HUES48 (cell line): Measurements from ENCODE around the gene GABARAPL1.

Source experiments
- H3K27ac ChIP-seq: one replicate; pipeline ENCODE4 v1.7.0; 2013; ENCODE audit warnings: low read depth, low read length, inconsistent platforms
- H3K27me3 ChIP-seq: 2 replicates; pipeline ENCODE4 v1.6.1; 2013; ENCODE audit warnings: mild to moderate bottlenecking, low read length; ENCODE audit not compliant: control insufficient read depth, insufficient read depth
- H3K36me3 ChIP-seq: 2 replicates; pipeline ENCODE4 v1.6.1; 2013; ENCODE audit warnings: low read length; ENCODE audit not compliant: control insufficient read depth, insufficient read depth
- H3K4me1 ChIP-seq: 2 replicates; pipeline ENCODE4 v1.6.1; 2013; ENCODE audit warnings: mild to moderate bottlenecking, low read length; ENCODE audit not compliant: control insufficient read depth, insufficient read depth
- H3K4me3 ChIP-seq: 2 replicates; pipeline ENCODE4 v1.5.1; 2013; ENCODE audit warnings: mild to moderate bottlenecking, low read depth, low read length
- H3K9ac ChIP-seq: 2 replicates; pipeline ENCODE4 v1.6.1; 2013; ENCODE audit warnings: mild to moderate bottlenecking, low read depth, low read length, moderate library complexity
- H3K9me3 ChIP-seq: 2 replicates; pipeline ENCODE4 v1.6.1; 2013; ENCODE audit warnings: low read length; ENCODE audit not compliant: control insufficient read depth, insufficient read depth

The GABARAPL1 gene

DNA sequence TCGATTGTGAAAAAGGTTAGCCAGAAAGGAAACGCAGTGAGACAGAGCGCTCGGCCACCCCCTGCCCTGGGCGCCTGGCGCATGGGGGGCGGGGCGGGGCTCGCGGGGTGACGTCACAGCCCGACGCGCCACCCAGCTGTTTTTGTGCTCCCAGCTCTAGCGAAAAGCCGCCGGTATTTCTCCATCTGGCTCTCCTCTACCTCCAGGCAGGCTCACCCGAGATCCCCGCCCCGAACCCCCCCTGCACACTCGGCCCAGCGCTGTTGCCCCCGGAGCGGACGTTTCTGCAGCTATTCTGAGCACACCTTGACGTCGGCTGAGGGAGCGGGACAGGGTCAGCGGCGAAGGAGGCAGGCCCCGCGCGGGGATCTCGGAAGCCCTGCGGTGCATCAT lies at the start of gene GABARAPL1:
Gene GABARAPL1, plus strand, starts transcription at position 139 of the 393 bp plus-strand sequence. Its CDS starts 253 bp downstream, at position 392.
- Histone ChIP-seq H3K4me3 (peak within 1 kb of the TSS; percentile 77), H3K9me3 (no peaks in the 10 kb centered on the region), H3K9ac (peak within 1 kb of the TSS; percentile 90), H3K27me3 (no peaks in the 10 kb centered on the region), H3K27ac (peak within 1 kb of the TSS; percentile 99), H3K36me3 (peaks cover 9% of the 10 kb centered on the region), H3K4me1 (peaks cover 18% of the 10 kb centered on the region)

DNA sequence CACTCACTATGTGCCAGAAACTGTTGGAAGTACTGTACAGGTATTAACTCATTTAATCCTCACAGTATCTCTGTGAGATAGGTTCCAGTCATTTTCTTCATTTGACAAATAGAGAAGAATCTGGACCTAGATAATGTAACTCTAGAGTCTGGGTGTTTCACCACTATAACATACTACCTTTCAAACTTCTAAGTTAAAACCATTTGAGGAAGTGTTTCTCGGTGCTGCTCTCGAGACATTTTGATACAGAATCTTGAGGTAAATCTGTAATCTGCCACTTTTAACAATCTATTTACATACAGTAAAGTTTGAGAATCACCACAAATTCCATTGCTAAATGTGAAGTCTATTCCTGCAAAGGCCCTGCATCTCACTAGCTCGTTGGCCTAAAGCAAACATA lies 49.6 kb upstream of the GABARAPL1 start:
- Histone ChIP-seq H3K4me1 (no peaks in the 10 kb centered on the region), H3K27me3 (no peaks in the 10 kb centered on the region), H3K9ac (no peak overlapping the region), H3K9me3 (no peaks in the 10 kb centered on the region), H3K36me3 (no peaks in the 10 kb centered on the region), H3K27ac (no peak overlapping the region), H3K4me3 (no peak overlapping the region)

DNA sequence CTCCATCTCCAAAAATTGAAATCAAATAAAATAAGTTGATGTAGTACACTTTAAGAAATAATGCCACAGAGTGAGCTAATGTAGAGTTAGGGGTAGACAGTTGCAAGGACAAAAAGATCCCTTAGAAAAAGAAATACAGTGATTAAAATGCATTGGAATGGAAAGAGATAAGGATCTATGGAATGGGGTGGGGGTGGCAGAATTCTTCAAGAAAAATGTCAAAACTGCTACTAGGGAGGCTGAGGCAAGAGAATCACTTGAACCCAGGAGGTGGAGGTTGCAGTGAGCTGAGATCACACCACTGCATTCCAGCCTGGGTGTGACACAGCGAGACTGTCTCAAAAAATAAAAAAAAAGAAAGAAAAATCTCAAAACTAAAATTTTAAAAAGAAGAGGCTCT lies 47.3 kb upstream of the GABARAPL1 start:
- Histone ChIP-seq H3K27me3 (no peaks in the 10 kb centered on the region), H3K9ac (no peak overlapping the region), H3K27ac (no peak overlapping the region), H3K9me3 (no peaks in the 10 kb centered on the region), H3K36me3 (no peaks in the 10 kb centered on the region), H3K4me3 (no peak overlapping the region), H3K4me1 (no peaks in the 10 kb centered on the region)

GRCh38 chr12:10167599-10167998 lies 45.1 kb upstream of the GABARAPL1 start:
- no peaks in the 10 kb centered on the region for H3K27me3 ChIP-seq
- H3K9ac ChIP-seq: no peak overlapping the region
- H3K4me1 ChIP-seq: no peaks in the 10 kb centered on the region
- H3K36me3 ChIP-seq: no peaks in the 10 kb centered on the region
- no peak overlapping the region for H3K27ac ChIP-seq
- no peak overlapping the region for H3K4me3 ChIP-seq
- H3K9me3 ChIP-seq: no peaks in the 10 kb centered on the region

DNA sequence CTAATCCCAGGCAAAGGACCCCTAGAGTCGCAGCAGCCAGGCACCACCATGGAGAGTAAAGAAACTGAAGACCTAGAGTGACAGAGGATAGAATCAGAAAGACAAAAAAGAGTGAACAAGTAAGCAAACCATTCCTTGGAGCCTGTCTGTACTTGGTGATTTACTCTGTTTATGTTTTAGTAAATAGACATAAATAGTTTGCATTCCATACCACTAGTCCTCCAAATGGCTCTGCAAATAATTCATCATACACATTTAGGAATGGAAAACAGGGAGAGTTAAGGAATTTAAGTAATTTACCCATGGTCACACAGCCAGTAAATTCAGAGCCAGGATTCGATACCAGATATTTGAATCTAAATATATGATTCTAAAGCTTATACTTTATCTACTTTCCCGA lies 43.6 kb upstream of the GABARAPL1 start:
- H3K27ac ChIP-seq: no peak overlapping the region
- no peaks in the 10 kb centered on the region for H3K27me3 ChIP-seq
- H3K4me1 ChIP-seq: no peaks in the 10 kb centered on the region
- H3K4me3 ChIP-seq: no peak overlapping the region
- H3K9me3 ChIP-seq: no peaks in the 10 kb centered on the region
- H3K36me3 ChIP-seq: no peaks in the 10 kb centered on the region
- H3K9ac ChIP-seq: no peak overlapping the region

DNA sequence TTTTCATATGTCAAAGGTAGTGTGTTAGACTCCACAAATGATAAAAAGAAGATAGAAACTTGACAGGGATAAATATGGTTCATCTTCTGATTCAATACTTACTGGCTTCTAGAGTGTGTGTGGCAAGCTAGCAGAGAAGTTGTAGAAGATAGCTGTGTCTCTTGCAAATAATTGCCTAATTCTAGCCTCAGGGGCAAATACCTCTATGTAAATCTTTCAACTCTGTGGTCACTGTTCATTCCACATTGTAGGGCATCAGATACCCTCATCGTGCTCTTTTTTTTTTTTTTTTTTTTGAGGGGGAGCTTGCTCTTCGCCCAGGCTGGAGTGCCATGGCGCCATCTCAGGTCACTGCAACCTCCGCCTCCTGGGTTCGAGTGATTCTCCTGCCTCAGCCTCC lies 42.5 kb upstream of the GABARAPL1 start:
- H3K4me1 ChIP-seq: no peaks in the 10 kb centered on the region
- H3K27me3 ChIP-seq: no peaks in the 10 kb centered on the region
- no peaks in the 10 kb centered on the region for H3K9me3 ChIP-seq
- H3K36me3 ChIP-seq: no peaks in the 10 kb centered on the region
- no peak overlapping the region for H3K27ac ChIP-seq
- no peak overlapping the region for H3K9ac ChIP-seq
- no peak overlapping the region for H3K4me3 ChIP-seq

- H3K36me3 ChIP-seq: no peaks in the 10 kb centered on the region
- H3K27ac ChIP-seq: no peak within 1 kb of the TSS
- no peaks in the 10 kb centered on the region for H3K9me3 ChIP-seq
- H3K9ac ChIP-seq: no peak within 1 kb of the TSS
- no peak within 1 kb of the TSS for H3K4me3 ChIP-seq
- H3K27me3 ChIP-seq: no peaks in the 10 kb centered on the region
- no peaks in the 10 kb centered on the region for H3K4me1 ChIP-seq
Measured at GRCh38 chr12:10171973-10172728, 40.5 kb upstream of the GABARAPL1 start, which contains the start of gene OLR1. Gene OLR1, minus strand, starts transcription at chr12:10172132. Its CDS starts 55 bp downstream, at chr12:10172077.

GRCh38 chr12:10174986-10175614 lies 37.6 kb upstream of the GABARAPL1 start:
- no peak overlapping the region for H3K9ac ChIP-seq
- no peaks in the 10 kb centered on the region for H3K27me3 ChIP-seq
- no peaks in the 10 kb centered on the region for H3K9me3 ChIP-seq
- no peaks in the 10 kb centered on the region for H3K4me1 ChIP-seq
- H3K27ac ChIP-seq: no peak overlapping the region
- H3K4me3 ChIP-seq: no peak overlapping the region
- H3K36me3 ChIP-seq: no peaks in the 10 kb centered on the region

DNA sequence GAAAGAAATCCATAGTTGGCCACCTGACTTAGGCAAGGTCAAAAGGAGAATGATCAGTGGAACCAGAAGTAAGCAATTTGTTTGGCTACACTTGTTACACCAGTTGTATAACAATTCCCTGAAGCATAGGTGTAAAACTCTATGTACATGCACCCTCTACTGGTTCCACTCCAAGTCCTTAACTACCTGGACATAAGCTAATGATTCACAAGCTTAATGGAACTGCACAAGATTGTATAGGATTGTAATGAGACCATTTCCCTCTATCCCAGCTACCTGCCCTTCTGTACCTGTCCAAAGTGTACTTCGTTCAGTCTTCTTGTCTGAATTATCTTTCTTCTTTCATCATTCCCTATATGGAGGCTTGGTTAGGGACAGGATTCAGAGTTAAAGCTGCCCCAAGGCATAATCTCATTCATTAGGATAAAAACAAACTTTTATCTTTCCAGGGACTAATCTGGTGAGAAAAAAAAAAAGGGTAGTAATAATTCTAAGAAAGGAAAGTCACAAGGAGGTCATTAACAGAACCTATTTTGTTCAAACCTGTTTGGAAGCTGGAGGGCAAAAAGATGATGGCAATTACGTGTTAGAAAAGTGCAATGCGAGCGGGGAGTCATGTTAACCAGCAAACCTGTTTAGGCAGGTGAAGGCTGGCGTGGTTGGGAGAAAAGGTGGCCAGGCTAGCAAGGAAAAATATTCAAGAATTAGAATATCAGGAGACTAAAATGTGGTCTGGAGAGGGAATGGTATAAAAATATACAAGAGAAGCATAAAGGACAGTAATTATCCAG lies 36.6 kb upstream of the GABARAPL1 start:
- no peaks in the 10 kb centered on the region for H3K4me1 ChIP-seq
- H3K27ac ChIP-seq: no peak overlapping the region
- no peaks in the 10 kb centered on the region for H3K27me3 ChIP-seq
- no peaks in the 10 kb centered on the region for H3K9me3 ChIP-seq
- no peak overlapping the region for H3K4me3 ChIP-seq
- H3K36me3 ChIP-seq: no peaks in the 10 kb centered on the region
- no peak overlapping the region for H3K9ac ChIP-seq

DNA sequence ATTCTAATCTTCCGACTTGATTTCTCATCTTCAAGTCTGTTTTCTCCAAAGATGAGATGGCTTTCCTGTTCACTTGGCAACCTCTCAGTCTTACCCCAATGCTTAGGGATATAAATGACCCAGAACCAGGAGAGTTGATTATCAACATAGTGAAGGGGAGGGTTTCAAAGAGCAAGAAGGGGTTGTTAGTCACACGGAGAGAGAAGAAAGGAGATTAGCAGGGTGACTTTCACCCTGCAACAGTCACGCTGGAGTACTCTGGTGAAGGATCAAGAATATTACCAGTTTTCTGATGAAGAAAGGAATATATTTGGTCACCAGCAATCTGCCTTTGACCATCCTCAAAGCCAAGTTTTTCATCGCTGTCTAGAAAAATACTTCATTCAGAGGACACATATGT lies 33.9 kb upstream of the GABARAPL1 start, which contains the start of gene TMEM52B:
Gene TMEM52B, plus strand, starts transcription at position 212 of the 400 bp plus-strand sequence. CDS start 543 bp downstream, outside the sequence.
- H3K9me3 ChIP-seq: no peaks in the 10 kb centered on the region
- H3K4me1 ChIP-seq: 0 out of 2 replicates have a peak, but pooled peaks cover 3% of the 10 kb centered on the region
- no peak within 1 kb of the TSS for H3K4me3 ChIP-seq
- no peaks in the 10 kb centered on the region for H3K36me3 ChIP-seq
- H3K27me3 ChIP-seq: no peaks in the 10 kb centered on the region
- H3K9ac ChIP-seq: no peak within 1 kb of the TSS
- H3K27ac ChIP-seq: no peak within 1 kb of the TSS
